K562 (cell line): ENCODE results near the gene CCDC27. TPM values are rescaled to one million over a fixed set of nuclear protein-coding genes. Genes with fewer than 3 reads are reported as not detected.

Source experiments
- BACH1 ChIP-seq: fragments of 200-800 bp; sonication (Bioruptor generic); IDR thresholded peaks from 2 replicates; pipeline ENCODE4 v1.6.1; 2016; ENCODE audit warnings: missing genetic modification characterization, missing compliant biosample characterization
- CTBP1 ChIP-seq: fragments of 450-650 bp; IDR thresholded peaks from 2 replicates; pipeline ENCODE4 v1.6.1; 2016; ENCODE audit warnings: borderline replicate concordance
- HDAC2 ChIP-seq: fragments of 450-650 bp; IDR thresholded peaks from 2 replicates; pipeline ENCODE4 v1.6.1; 2016; ENCODE audit warnings: mild to moderate bottlenecking
- MGA ChIP-seq: fragments of 450-650 bp; IDR thresholded peaks from 2 replicates; pipeline ENCODE4 v1.6.1; 2016; ENCODE audit warnings: mild to moderate bottlenecking, moderate library complexity
- NONO ChIP-seq, 2 experiments: fragments of 200-400 bp in 1 of 2; fragments of 450-650 bp in 1 of 2; formaldehyde crosslinking in 1 of 2; IDR thresholded peaks; 2 replicates each; pipeline ENCODE4 v1.6.1; 2017; ENCODE audit warnings: low read depth in 2 of 2, mild to moderate bottlenecking in 2 of 2, moderate library complexity in 2 of 2, low read length in 1 of 2
- POLR2A ChIP-seq: fragments of 450-650 bp; conservative IDR thresholded peaks from 2 replicates; pipeline ENCODE4 v1.6.1; 2016
- ZBTB11 ChIP-seq, 3 experiments: fragments of 200-800 bp in 1 of 3; fragments of 250-450 bp in 1 of 3; fragments of 450-650 bp in 1 of 3; sonication (Bioruptor Pico) in 1 of 3; sonication (Bioruptor generic) in 1 of 3; formaldehyde crosslinking in 1 of 3; IDR thresholded peaks; 2 replicates each; pipeline versions ENCODE4 v1.6.1 to v1.8.0; 2016 to 2022; ENCODE audit warnings: mild to moderate bottlenecking in 2 of 3, missing genetic modification characterization in 2 of 3, missing compliant biosample characterization in 1 of 3, moderate library complexity in 1 of 3
- ZBTB7A ChIP-seq: IDR thresholded peaks from 2 replicates; pipeline ENCODE4 v1.6.1; 2011; ENCODE audit warnings: low read depth, mild to moderate bottlenecking, low read length, moderate library complexity, borderline replicate concordance; ENCODE audit not compliant: control insufficient read depth
- ZNF143 ChIP-seq: sonication (generic); formaldehyde crosslinking; IDR thresholded peaks from 2 replicates; pipeline ENCODE4 v1.9.0; 2022; ENCODE audit warnings: mild to moderate bottlenecking, missing genetic modification reagents
- ZNF436 ChIP-seq: fragments of 250-450, 450-650 bp; sonication (Bioruptor Pico); formaldehyde crosslinking; IDR thresholded peaks from 2 replicates; pipeline ENCODE4 v1.7.0; 2020; ENCODE audit warnings: mild to moderate bottlenecking
- polyA plus RNA-seq, 8 experiments: library from polyadenylated mRNA; depleted of rRNA in 4 of 8; stranded (reverse) in 5 of 8; unstranded in 3 of 8; fragments of >200 nt; fragmentation: Nextera tagmentation in 2 of 8; fragmentation: Illumina TruSeq in 1 of 8; extraction: Ambion mirVana in 2 of 8; extraction: Trizol in 1 of 8; gene quantifications; 2 replicates each; pipeline versions ENCODE4 v1.2.1 to v1.2.3, GENCODE V29; 2011 to 2014; ENCODE audit warnings: inconsistent platforms in 1 of 8, missing spikeins in 1 of 8
- total RNA-seq, 7 experiments: library from RNA; depleted of rRNA in 6 of 7; stranded (reverse); fragments of >200 nt in 6 of 7; fragmentation: Illumina TruSeq in 2 of 7; extraction: Trizol in 2 of 7; gene quantifications; 2 replicates each; pipeline versions ENCODE4 v1.2.1 to v1.2.3, GENCODE V29; 2011 to 2021; ENCODE audit warnings: low replicate concordance in 1 of 7

Gene CCDC27
- total and polyA plus RNA-seq, 9 of the 15 experiments (the other 6 are each of a cell fraction or from before 2014, with no cell fraction given) = 0.01 to 0.04 TPM; not detected in 7

- TF ChIP-seq MGA (peak; percentile 25; the same call in 1 of the 2 replicates), ZBTB11 (CRISPR knock-in tag; IDR thresholded peaks at IDR 0.05) (peak in 1 of 3 experiments; percentile 27; a peak in 1 of 6 replicates), ZNF143 (CRISPR knock-in tag) (no peak), ZBTB7A (peak; percentile 89), ZNF436 (CRISPR knock-in tag) (no peak), HDAC2 (no peak), CTBP1 (0 out of 2 replicates have a peak, but pooled peaks have one; percentile 13), BACH1 (tag) (no peak), POLR2A (peak; percentile 80), NONO (IDR thresholded peaks at IDR 0.05; ENCODE audit: low read depth in 2 of 2, low read length in 1 of 2) (peak in 1 of 2 experiments; percentile 27; a peak in 2 of 4 replicates)
These were observed 5.3 kb upstream of the CCDC27 start (continued) for GRCh38 chr1:3746830-3747521.
